ENCODE results near the gene GRIA1.

- TF ChIP-seq CTCF (IDR thresholded peaks at IDR 0.05 in 2 of 3, conservative IDR thresholded peaks at IDR 0.05 in 1 of 3; ENCODE audit: control insufficient read depth in 2 of 3, extremely low read depth in 1 of 3, insufficient read depth in 1 of 3, low read depth in 3 of 3, low read length in 3 of 3) (no peak), POLR2AphosphoS2 (IDR thresholded peaks at IDR 0.05; ENCODE audit: low read depth, low read length) (no peak), TAF1 (IDR thresholded peaks at IDR 0.05; ENCODE audit: borderline replicate concordance, low read depth, low read length) (no peak)
Observed at GRCh38 chr5:153562189-153562588, 71.7 kb downstream of the GRIA1 start.

All from GM12878 (cell line).